Activated naive CD4-positive, alpha-beta T cell treated with Interleukin-2 at 50 U/mL for 16 hours (primary cell): Measurements from ENCODE around the gene ATOX1.

ENCODE experiments used
- DNase-seq: peaks from one replicate; pipeline ENCODE4 v3.0.0-alpha.2; 2020

ATOX1 gene

GRCh38 chr5:151694035-151694485 lies 64.4 kb downstream of the ATOX1 start:
- no peak for DNase-seq
